HG03558 (cell line): Measurements from ENCODE around the gene NATD1.

Source experiments
- ATAC-seq: cut with Tn5 transposase; IDR thresholded peaks from one replicate; pipeline ENCODE4 v1.9.1; 2021; ENCODE audit warnings: moderate number of reproducible peaks; ENCODE audit not compliant: unreplicated experiment; ENCODE audit errors: extremely low read depth

NATD1 gene

GRCh38 chr17:21249086-21249795 lies 4.0 kb downstream of the NATD1 start:
- no peak for ATAC-seq

DNA sequence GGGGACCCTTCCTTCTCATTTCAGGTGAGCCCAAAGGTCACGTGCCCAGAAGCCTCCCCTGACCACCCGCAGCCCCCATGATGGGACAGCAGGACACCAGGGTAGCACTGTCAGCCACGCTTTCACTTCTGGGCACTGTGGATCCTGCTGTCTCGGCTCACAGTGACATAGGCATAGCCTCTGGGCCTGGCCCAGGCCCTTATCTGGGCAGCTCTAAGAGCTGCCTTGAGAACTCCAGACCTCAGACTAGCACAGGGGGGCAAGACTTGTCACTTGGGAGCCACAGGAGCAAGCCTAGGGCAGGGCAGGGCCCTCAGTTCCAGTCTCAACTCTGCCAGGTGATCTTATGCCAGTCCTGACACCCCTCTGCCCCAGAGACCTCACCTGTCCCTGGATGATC lies 4.7 kb downstream of the NATD1 start:
- ATAC-seq: no peak

DNA sequence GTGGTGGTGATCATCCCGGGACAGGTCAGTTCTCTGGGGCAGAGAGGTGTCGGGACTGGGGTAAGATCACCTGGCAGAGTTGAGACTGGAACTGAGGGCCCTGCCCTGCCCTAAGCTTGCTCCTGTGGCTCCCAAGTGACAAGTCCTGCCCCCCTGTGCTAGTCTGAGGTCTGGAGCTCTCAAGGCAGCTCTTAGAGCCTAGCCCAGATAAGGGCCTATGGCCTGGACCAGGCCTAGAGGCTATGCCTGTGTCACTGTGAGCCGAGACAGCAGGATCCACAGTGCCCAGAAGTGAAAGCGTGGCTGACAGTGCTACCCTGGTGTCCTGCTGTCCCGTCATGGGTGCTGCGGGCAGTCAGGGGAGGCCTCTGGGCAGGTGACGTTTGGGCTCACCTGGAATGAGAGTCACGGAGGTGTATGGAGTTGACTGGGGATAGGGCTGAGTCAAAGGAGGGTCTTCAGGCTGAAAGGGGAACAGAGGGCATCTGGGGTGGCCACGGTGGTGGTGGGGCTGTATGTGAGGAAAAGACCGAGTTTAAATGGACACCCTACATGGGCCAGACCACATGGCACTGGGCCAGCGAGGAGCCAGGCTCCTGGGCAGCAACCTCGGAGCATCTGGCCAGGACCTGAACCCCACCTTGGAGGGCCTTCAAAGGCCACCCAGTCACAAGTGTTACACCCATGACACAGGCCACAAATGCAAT lies 5.5 kb downstream of the NATD1 start:
- ATAC-seq: no peak

DNA sequence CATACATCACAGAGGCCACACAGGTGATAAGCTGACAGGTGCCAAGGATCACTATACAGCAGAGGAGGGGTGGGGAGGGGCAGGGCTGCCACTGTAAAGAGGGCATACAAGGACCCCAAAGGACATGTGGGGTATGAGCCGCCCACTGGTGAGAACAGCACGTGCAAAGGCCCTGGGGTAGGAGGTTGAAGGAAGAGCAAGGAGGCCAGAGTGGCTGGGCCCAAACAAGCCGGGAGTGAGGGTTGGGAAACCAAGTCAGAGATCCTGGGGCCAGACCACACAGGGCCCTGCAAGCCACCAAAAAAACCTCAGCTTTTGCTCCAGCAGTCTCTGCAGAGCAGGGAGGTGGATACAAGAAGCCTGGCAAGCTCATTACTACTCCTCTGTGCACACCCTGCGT lies 6.5 kb downstream of the NATD1 start:
- ATAC-seq: no peak

DNA sequence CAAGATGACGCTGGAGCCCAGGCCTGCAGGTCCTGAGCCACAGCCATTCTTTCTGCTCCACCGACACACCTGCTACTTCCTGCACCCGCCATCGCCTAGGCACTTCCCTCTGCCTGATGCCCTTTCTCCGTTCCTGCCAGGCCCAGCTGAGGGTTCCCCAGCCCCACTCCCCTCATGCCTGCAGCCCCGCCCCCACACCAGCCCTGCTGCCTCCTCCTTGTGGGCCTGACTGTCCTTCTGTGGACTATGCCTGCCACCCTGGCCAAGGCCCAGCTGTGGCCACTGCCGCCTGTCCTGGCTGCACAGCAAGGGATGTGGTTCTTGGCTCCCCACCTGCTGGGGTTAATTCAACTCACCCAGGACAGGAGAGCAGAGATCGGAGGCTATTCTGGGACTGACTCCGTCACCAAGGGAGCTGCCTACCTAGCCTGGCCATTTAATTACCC lies 7.5 kb downstream of the NATD1 start:
- ATAC-seq: no peak

DNA sequence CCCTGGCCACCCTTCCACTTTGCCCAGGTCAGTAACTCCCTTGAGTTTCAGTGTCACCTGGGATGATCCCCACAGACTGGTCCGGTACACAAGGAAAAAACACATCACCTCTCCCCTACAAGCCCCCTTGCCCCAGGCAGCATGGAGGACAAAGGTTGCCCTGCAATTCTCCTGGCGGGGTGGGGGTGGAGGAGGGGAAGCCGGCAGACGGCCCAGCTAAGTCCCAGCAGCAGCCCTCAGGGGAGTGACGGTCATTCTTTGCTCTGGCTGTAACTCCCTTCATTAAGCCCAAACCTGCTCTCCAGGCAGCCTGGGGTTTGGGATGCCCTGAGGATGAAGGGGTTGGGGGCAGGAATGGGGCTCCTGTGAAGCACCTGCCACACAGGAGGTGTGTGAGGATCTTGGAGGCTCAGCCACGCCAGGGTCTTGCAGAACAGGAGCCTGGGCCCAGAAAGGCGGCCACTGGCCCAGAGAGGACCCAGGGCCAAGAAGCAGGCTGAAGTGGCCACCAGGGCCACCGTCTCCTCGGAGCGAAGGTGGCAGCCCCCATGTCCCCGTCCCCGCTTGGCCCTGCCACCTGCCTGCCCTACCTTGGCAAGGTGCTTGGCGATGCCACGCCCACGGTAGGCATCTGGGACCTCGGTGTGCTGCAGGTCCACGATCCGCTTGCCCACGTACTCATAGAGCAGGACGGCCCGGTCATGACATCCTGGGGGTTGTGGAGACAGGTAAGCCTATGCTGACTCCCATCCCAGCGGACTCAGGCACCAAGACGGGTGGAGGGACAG lies 9.5 kb downstream of the NATD1 start:
- no peak for ATAC-seq

- ATAC-seq: no peak
These were observed 10.3 kb downstream of the NATD1 start for GRCh38 chr17:21242780-21243515.

DNA sequence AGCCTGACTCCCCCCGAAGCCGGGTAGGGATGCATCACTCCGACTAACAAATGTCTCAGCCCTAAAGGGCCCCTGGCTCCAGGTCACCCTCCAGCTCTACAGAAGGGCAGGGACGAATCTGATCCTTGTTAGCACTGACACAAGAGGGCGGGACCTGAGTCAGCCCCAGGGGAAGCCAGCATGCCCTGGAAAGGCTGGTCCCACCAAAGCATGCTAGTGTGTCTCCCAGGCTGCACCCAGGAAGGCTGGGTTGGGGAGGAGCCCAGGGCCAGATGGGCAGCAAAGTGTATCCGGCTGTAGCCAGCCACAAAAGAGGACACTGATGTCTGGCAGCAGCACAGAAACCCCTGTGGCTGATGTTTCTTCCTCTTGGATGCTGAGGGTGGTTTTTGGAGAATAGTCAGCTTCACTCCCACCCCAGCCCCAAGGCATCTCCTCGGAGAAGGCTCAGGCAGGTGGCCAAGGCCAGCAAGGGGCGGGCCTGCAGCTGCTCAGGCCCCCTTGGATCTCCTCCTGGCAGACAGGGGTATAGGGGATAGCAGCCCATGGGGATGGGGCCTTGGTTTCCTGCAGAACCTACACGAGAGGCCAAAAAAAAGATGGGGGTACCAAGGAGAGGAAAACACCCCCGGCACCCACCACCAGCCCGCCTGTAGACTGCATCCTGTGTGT lies 11.0 kb downstream of the NATD1 start:
- no peak for ATAC-seq

GRCh38 chr17:21241564-21241963 lies 11.6 kb downstream of the NATD1 start:
- no peak for ATAC-seq

GRCh38 chr17:21240369-21241055 lies 12.7 kb downstream of the NATD1 start:
- ATAC-seq: no peak

- ATAC-seq: no peak
These were observed 13.4 kb downstream of the NATD1 start for GRCh38 chr17:21239680-21240368.

GRCh38 chr17:21235921-21236320 lies 17.3 kb downstream of the NATD1 start:
- no peak for ATAC-seq

DNA sequence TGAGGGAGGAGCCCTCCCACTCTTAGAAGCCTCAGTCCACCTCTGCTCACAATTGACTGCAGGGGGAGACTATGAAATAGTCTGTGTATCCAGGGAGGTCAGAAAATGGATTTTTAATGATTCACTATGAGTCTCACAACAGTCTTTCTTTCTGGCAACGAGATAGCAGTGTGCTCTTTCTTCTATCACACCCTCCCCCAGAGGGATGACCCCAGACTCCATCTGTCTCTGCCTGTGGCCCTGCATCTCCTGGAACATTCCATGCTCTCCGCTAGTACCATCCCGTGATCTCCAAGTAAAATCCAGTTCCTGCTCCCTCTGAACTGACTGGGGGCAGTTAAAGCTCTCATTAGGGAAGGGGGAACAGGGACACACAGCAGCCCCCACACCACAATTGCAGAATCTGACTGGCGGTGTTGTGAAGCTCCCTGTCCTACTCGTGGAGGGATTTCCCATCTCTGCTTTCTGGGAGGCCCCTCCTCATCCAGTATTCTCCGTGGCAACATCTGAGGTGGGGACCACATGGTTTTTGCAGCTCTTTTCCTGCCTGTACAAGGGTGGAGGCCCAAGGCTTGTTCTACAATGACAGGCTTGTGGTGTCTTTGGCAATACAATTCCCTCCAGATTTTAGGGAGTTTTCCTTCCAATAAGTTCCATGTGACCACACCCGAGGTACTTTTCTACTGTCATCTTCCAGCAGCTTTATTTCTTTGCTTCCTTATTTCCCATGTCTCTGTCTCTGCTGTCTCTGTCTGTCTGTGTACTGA lies 19.4 kb downstream of the NATD1 start:
- no peak for ATAC-seq

DNA sequence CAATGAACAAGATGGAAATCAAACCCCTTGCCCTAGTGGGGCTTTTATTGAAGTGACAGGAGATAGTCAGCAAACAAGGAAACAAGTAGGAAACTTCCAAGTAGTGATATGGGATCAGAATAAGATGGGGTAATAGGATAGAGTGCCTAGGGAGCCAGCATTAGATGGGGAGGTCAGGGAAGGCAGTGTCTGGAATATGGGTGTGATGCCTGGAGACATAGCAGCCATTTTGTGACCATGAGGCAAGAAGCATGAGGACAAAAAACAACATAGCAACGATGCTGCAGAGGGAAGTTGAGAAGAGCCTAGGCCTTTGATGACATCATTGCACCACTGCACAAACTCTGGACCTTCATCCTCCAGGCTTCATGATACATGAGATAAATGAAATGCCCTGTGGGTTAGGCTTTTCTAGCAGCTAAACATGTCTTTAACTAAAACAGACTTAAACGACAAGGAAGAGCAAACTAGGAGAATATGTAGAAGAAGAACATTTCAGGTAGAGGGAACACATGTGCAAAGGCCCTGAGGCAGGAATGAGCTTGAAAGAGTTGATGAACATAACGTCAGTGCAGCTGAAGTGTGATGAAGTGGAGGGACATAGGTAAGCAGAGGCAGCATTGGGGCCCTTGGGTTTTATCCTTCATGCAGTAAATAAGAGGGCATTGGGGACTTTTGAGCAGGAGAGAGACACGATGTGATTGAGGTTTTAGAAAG lies 21.0 kb downstream of the NATD1 start:
- no peak for ATAC-seq

- no peak for ATAC-seq
These were observed 21.7 kb downstream of the NATD1 start for GRCh38 chr17:21231533-21231932.

DNA sequence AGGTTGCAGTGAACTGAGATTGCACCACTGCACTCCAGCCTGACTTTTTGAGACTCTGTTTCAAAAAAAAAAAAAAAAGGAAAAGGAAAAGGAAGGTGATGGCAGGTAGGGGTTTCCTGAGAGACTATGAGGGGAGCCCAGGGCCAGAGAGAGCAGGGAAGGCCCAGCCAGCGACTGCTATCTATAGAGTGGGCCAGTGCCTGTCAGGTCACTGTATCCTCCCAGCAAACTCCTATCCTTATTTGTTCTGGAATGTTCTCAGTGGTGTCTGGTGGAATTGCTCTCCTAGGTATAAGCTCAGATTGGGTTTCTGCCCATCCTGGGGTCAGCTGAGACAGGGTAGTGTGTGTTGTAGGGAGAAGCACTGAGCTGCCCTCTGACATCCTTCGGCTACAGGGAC lies 24.4 kb downstream of the NATD1 start:
- ATAC-seq: no peak

DNA sequence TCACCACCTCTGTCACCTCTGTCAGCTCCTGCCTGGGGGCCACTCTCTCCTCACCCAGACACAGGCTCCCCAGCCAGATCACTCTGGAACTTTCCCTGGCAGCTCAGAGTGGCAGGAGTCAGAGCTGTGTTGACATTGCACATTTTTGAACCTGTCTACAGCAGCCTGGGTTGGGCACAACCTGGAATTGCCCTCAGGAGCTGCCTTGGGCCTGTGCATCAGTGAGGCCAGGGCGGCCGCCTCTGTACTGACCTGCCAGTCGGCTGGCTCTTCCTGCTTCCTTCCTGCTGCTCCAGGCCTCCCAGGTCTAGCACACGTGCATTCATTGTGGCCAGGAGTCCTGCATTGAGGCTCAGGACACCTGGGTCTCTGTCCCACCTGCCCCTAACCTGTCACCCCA lies 25.1 kb downstream of the NATD1 start:
- no peak for ATAC-seq
